AG04450 (cell line): ENCODE results near the gene MPHOSPH6. TPM values are rescaled to one million over a fixed set of nuclear protein-coding genes. Genes with fewer than 3 reads are reported as not detected.

Source experiments
- CTCF ChIA-PET: fragments of 300-600, 350-600 bp; formaldehyde crosslinking; extraction: SDS; loops from one replicate; lab custom pipeline; 2022; ENCODE audit warnings: antibody characterized with exemption, inconsistent platforms; lab: Charles Lee
- POLR2A ChIA-PET: fragments of 350-600 bp; formaldehyde crosslinking; extraction: SDS; loops from one replicate; lab custom pipeline; 2021; ENCODE audit warnings: antibody characterized with exemption, inconsistent platforms; lab: Yijun Ruan, JAX
- DNase-seq: peaks from one replicate; pipeline ENCODE4 v3.0.0-alpha.2; 2011; ENCODE audit warnings: low read depth, low spot score
- H3K27ac ChIP-seq: one replicate; pipeline ENCODE4 v1.5.1; 2012; ENCODE audit warnings: low read depth, low read length, control low read depth
- H3K27me3 ChIP-seq: one replicate; pipeline ENCODE4 v1.6.0; 2012; ENCODE audit warnings: low read length; ENCODE audit not compliant: control insufficient read depth, insufficient read depth
- H3K4me3 ChIP-seq: 2 replicates; pipeline ENCODE4 v1.5.1; 2011; ENCODE audit warnings: mild to moderate bottlenecking, low read depth, low read length, control low read depth
- H3K9me3 ChIP-seq: 2 replicates; pipeline ENCODE4 v1.5.1; 2012; ENCODE audit warnings: low read length; ENCODE audit not compliant: control insufficient read depth, insufficient read depth
- CTCF ChIP-seq: IDR thresholded peaks from 2 replicates; pipeline ENCODE4 v1.5.1; 2011; ENCODE audit warnings: low read depth, low read length, control low read depth, inconsistent platforms
- polyA plus RNA-seq: library from polyadenylated mRNA; depleted of rRNA; stranded (reverse); fragments of >200 nt; gene quantifications from 2 replicates; pipeline ENCODE4 v1.2.3, GENCODE V29; 2011

Gene MPHOSPH6
- polyA plus RNA-seq, 1 experiment, result 36.7 TPM

DNA sequence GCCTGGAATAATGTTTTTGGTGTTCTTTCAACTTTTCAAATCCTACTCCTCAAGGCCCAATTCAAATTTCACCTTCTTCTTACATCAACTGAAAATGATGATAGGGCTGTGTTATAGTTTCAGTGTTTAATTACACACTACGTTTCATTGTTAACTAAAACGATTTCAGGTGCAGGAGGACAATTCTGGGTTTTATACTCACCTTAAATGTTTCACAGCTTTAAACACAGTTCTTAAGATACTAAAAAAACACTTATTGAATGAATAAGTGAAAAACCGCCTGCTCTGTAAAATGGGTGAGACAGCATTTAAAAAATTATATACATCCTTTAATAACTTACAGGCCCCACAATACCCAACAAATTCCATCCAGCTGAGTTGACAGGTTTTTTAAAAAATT, 6.2 kb upstream of the MPHOSPH6 start:
- CTCF ChIA-PET, result no interaction called here
- no peak for TF ChIP-seq CTCF
- Histone ChIP-seq H3K27ac (no peak overlapping the region), H3K4me3 (no peak overlapping the region), H3K9me3 (no peaks in the 10 kb centered on the region), H3K27me3 (peaks cover 35% of the 10 kb centered on the region)
- no peak for DNase-seq
- POLR2A ChIA-PET, result no interaction called here

DNA sequence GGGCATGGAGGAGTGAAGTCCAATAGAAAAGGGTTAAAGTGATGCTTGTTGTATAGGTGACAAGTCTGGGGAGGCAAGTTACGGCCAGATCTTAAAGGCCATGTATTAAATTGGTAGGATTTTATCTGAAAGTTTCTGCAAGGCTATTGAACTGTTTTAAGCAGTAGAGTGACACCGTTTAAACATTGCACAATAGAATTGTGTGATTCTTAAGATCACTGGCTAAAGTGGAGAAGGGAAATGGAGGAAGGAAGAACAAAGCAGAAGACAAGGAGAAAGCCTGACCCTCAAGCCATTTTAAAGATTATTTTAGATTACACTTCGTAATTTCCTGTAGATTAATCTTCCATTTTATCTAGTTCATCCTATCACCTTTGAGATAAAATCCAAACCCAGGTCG, 5.6 kb upstream of the MPHOSPH6 start:
- POLR2A ChIA-PET, result no interaction called here
- H3K4me3 ChIP-seq, result no peak overlapping the region
- no peak for DNase-seq
- no peak overlapping the region for H3K27ac ChIP-seq
- peaks cover 35% of the 10 kb centered on the region for H3K27me3 ChIP-seq
- H3K9me3 ChIP-seq, result no peaks in the 10 kb centered on the region
- CTCF ChIA-PET, result no interaction called here
- TF ChIP-seq CTCF, result no peak

DNA sequence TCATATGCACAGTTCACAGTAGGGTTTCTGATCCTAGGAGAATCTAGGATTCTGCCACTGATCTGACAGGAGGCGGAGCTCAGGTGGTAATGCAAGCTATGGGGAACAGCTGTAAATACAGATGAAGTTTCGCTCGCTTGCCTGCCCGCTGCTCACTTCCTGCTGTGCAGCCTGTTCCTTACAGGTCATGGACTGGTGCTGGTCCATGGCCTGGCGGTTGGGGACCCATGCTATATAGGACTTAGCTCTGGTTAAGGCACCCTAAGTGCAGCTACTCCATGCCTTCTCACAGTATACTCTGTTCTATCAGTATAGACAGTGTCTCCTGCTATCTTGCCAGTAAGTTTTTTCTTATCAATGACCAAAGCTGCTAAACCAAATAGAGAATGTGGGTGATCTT, 2.4 kb downstream of the MPHOSPH6 start:
- Histone ChIP-seq H3K9me3 (no peaks in the 10 kb centered on the region; the same call in 1 of the 2 replicates), H3K27me3 (no peaks in the 10 kb centered on the region), H3K4me3 (no peak overlapping the region), H3K27ac (no peak overlapping the region)
- TF ChIP-seq CTCF, result no peak
- POLR2A ChIA-PET, result interaction anchor here (0.6 kb wide), 1 partner anchor 630 kb away, joined by 11 read pairs; no protein-coding TSS in a partner anchor
- CTCF ChIA-PET, result interaction anchor here (0.9 kb wide), 1 partner anchor 1188 kb away, joined by 3 read pairs; no protein-coding TSS in a partner anchor
- DNase-seq, result no peak

GRCh38 chr16:82160226-82160625, 9.8 kb downstream of the MPHOSPH6 start:
- no peak for TF ChIP-seq CTCF
- POLR2A ChIA-PET, result no interaction called here
- no peak for DNase-seq
- Histone ChIP-seq H3K27me3 (no peaks in the 10 kb centered on the region), H3K4me3 (no peak overlapping the region), H3K27ac (no peak overlapping the region), H3K9me3 (no peaks in the 10 kb centered on the region; the same call in 1 of the 2 replicates)
- CTCF ChIA-PET, result no interaction called here

DNA sequence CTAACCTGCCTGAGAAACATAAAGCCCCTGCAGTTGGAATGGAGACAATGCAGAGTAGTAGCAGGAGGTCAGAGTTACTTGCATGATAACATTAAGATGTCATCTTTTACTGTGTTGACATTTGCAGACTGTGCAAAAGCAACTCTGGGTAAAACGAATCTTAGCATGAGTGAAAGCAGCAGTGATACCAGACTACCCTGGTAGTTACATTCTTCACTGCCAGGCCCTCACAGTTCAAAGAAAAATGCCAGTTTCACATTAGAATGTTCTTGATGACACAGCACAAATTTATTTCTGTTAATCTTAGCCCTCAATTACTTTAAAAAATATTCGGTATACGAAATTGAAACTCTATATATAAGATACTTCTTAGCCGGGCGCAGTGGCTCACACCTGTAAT, 12.2 kb downstream of the MPHOSPH6 start:
- CTCF ChIA-PET, result interaction anchor here (0.7 kb wide), 1 partner anchor 37 kb away, joined by 8 read pairs; no protein-coding TSS in a partner anchor
- Histone ChIP-seq H3K4me3 (no peak overlapping the region), H3K27me3 (no peaks in the 10 kb centered on the region), H3K27ac (peak overlapping the region; percentile 13), H3K9me3 (no peaks in the 10 kb centered on the region; the same call in 1 of the 2 replicates)
- DNase-seq, result no peak
- TF ChIP-seq CTCF, result no peak
- POLR2A ChIA-PET, result no interaction called here
